ENCODE measurements around the gene ZACN.
"Not testable (repeated sequence)": the region's sequence is repeated elsewhere in the genome, so short reads cannot be mapped to it uniquely, and the experiment has no call there.

Gene ZACN

DNA sequence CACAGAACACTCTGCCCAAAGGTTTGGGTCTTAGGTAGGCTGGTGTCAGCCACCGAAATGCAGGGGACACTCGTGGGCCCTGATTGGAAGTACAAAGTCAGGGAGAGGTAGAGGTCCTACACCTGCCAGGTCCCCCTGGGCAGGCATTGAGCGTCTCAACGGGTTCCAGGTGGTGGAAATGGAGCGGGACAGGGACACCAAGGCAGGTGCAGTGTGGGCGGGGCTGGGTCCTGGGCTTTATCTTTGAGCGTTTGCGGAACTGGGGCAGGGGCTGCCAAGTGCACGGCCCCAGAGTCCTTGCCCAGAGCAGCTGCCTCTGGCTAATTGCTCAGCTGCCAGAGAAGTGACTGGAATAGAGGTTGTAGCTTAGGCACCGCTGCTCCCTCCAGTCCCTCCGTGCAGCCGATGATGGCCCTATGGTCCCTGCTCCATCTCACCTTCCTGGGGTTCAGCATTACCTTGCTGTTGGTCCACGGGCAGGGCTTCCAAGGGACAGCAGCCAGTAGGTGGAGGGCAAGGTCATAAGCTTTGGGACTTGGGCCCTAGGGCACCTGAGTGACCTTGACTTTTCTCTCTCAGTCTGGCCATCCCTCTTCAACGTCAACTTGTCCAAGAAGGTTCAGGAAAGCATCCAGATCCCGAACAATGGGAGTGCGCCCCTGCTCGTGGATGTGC, at the start of gene ZACN:
TSS of gene ZACN (plus strand) at position 323 of the 675 bp plus-strand sequence. CDS start at position 406, 83 bp downstream.
- no peak within 1 kb of the TSS for H3K27ac Mint-ChIP-seq
- H3K36me3 Mint-ChIP-seq: no peaks in the 10 kb centered on the region
- H3K27me3 Mint-ChIP-seq: peaks cover 10% of the 10 kb centered on the region
- no peaks in the 10 kb centered on the region for H3K9me3 Mint-ChIP-seq (ENCODE audit: low read depth)
- peak within 1 kb of the TSS; percentile 46 for H3K4me3 Mint-ChIP-seq
- H3K4me1 Mint-ChIP-seq (ENCODE audit: low read depth): peaks cover 40% of the 10 kb centered on the region

- no peaks in the 10 kb centered on the region for H3K9me3 Mint-ChIP-seq (ENCODE audit: low read depth)
- peaks cover 48% of the 10 kb centered on the region for H3K4me1 Mint-ChIP-seq (ENCODE audit: low read depth)
- no peak overlapping the region for H3K27ac Mint-ChIP-seq
- no peaks in the 10 kb centered on the region for H3K27me3 Mint-ChIP-seq
- H3K36me3 Mint-ChIP-seq: no peaks in the 10 kb centered on the region
- no peak overlapping the region for H3K4me3 Mint-ChIP-seq
Observed at GRCh38 chr17:76032073-76032779, 46.8 kb upstream of the ZACN start.

DNA sequence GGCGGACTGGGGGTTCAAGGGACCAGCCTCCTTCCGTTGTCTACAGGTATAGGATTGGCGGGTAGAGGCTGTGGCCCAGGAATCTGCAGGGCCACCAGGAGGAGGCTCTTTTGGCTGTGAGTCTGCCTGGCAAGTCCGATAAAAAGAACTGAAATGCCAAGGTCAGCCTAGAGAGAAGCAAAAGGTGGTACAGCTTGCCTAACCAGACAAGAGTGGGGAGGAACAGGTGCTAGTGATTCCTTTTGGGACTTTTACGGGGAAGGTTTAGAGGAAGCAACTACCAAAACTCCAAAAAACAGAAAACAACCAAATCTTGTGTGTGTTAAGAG, 46.2 kb upstream of the ZACN start:
- Mint-ChIP-seq H3K4me3 (no peak overlapping the region), H3K27ac (no peak overlapping the region), H3K9me3 (ENCODE audit: low read depth) (no peaks in the 10 kb centered on the region), H3K4me1 (ENCODE audit: low read depth) (peaks cover 49% of the 10 kb centered on the region), H3K27me3 (no peaks in the 10 kb centered on the region), H3K36me3 (no peaks in the 10 kb centered on the region)

DNA sequence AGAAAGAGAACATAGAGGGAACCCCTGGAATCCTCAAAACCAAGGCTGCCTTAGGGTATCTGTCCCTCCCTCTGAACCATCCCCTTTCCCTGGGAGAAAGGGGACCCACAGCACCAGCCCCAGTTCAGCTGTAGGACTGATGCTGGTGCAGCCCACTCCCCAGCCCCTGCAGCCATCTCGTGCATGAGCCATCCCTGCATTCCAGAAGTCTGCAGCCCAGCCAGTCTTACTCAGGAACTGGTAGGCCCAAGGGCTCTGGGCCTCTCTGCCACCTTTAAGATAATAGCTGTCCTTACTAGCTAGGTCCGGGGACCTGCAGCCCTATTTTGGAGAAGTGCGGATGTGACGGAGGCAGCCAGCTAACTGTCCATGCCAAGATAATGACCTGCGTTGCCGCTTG, 45.8 kb upstream of the ZACN start:
- Mint-ChIP-seq H3K4me3 (no peak overlapping the region), H3K36me3 (no peaks in the 10 kb centered on the region), H3K27ac (no peak overlapping the region), H3K27me3 (no peaks in the 10 kb centered on the region), H3K9me3 (ENCODE audit: low read depth) (no peaks in the 10 kb centered on the region), H3K4me1 (ENCODE audit: low read depth) (peaks cover 49% of the 10 kb centered on the region)

GRCh38 chr17:76034428-76035350, 44.3 kb upstream of the ZACN start:
- Mint-ChIP-seq H3K27ac (no peak overlapping the region), H3K27me3 (no peaks in the 10 kb centered on the region), H3K36me3 (no peaks in the 10 kb centered on the region), H3K4me3 (no peak overlapping the region), H3K9me3 (ENCODE audit: low read depth) (no peaks in the 10 kb centered on the region), H3K4me1 (ENCODE audit: low read depth) (peaks cover 39% of the 10 kb centered on the region)

DNA sequence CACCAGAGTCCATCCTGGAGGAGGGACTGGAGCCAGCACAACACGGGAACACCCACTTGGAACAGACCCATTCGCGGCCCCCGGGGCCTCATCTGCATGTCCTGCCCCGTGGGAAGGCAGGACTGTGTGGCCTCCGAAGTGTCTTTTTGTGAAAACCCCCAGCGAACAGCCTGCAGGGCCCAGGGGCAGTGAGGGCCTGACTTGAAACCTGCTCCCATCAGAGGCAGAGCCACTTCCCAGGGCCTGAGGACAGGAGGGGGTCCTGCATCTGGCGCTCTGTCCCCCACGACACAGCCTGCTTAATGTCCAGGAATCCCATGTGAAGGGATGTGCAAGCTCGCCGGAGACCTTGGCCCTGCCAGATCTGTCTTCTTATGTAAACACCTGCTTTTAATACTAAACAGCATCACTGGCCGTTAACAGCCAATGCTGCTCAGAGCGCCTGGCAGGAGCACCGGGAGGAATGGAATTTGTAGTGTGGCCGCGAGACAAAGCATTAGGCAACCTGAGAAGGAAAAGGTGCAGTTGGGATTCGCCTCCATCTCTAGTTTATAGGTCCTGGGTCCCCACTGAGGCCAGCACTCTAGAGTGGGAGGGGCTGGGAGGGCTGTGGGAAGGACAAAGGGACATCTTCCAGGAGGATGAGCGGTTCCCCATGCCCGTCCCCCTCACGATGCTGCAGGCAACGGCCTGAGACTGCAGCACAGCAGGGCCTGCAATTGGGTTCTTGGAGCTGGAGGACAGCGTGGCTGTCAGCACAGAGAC, 42.3 kb upstream of the ZACN start:
- Mint-ChIP-seq H3K36me3 (no peaks in the 10 kb centered on the region), H3K4me1 (ENCODE audit: low read depth) (peaks cover 31% of the 10 kb centered on the region), H3K27ac (no peak overlapping the region), H3K4me3 (no peak overlapping the region), H3K27me3 (no peaks in the 10 kb centered on the region), H3K9me3 (ENCODE audit: low read depth) (no peaks in the 10 kb centered on the region)

DNA sequence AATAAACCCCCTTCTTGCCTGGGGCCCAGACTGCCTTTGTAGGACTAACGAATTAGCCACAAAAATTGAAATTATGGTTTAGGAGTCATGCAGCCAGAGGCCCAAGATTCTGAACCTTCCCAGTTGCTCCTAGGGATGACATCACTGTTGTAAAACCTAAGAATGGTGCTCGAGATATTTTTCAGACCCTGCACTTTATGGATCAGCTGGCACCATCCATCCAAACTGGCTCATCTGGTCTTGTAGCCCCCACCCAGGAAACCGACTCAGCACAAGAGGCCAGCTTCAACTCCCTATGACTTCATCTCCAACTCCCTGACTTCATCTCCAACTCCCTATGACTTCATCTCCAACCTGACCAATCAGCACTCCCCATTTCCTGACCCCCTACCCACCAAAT, 40.9 kb upstream of the ZACN start:
- Mint-ChIP-seq H3K27ac (peak overlapping the region; percentile 46), H3K9me3 (ENCODE audit: low read depth) (no peaks in the 10 kb centered on the region), H3K4me1 (ENCODE audit: low read depth) (peaks cover 28% of the 10 kb centered on the region), H3K36me3 (no peaks in the 10 kb centered on the region), H3K27me3 (no peaks in the 10 kb centered on the region), H3K4me3 (no peak overlapping the region)

- H3K4me3 Mint-ChIP-seq: no peak overlapping the region
Observed at GRCh38 chr17:76039121-76039520, 39.9 kb upstream of the ZACN start.

GRCh38 chr17:76040376-76040775, 38.6 kb upstream of the ZACN start:
- H3K27me3 Mint-ChIP-seq: no peaks in the 10 kb centered on the region
- H3K9me3 Mint-ChIP-seq (ENCODE audit: low read depth): no peaks in the 10 kb centered on the region
- H3K4me1 Mint-ChIP-seq (ENCODE audit: low read depth): peaks cover 19% of the 10 kb centered on the region
- H3K36me3 Mint-ChIP-seq: peaks cover under 1% of the 10 kb centered on the region
- H3K27ac Mint-ChIP-seq: peak overlapping the region; percentile 41
- H3K4me3 Mint-ChIP-seq: no peak overlapping the region

More at GRCh38 chr17:76039121-76039520, 39.9 kb upstream of the ZACN start:
- Mint-ChIP-seq H3K27ac (peak overlapping the region; percentile 64), H3K27me3 (no peaks in the 10 kb centered on the region), H3K36me3 (no peaks in the 10 kb centered on the region), H3K4me1 (ENCODE audit: low read depth) (peaks cover 24% of the 10 kb centered on the region), H3K9me3 (ENCODE audit: low read depth) (no peaks in the 10 kb centered on the region)

GRCh38 chr17:76042868-76043267, 36.1 kb upstream of the ZACN start:
- H3K36me3 Mint-ChIP-seq; H3K9me3 Mint-ChIP-seq (ENCODE audit: low read depth); H3K27me3 Mint-ChIP-seq; H3K27ac Mint-ChIP-seq; H3K4me3 Mint-ChIP-seq; H3K4me1 Mint-ChIP-seq (ENCODE audit: low read depth): not testable (repeated sequence)

DNA sequence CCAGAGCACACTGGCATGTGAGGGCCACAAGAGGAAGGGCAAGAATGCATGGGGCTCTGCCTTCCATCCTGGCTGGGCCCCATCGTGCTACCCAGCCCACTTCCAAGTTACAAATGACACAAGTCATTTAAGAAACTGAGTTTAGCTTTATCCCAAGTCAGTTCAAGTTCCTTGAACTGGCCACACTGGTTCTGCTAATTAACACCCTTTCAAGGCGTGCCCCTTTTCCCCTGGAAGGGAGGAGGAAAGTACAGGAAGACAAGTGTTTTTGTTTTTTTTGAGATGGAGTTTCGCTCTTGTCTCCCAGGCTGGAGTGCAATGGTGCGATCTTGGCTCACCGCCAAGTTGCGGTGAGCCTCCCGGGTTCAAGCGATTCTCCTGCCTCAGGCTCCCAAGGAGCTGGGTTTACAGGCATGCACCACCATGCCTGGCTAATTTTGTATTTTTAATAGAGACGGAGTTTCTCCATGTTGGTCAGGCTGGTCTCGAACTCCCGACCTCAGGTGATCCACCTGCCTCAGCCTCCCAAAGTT, 34.4 kb upstream of the ZACN start:
- H3K27ac Mint-ChIP-seq: peak overlapping the region; percentile 41
- H3K9me3 Mint-ChIP-seq (ENCODE audit: low read depth); H3K36me3 Mint-ChIP-seq; H3K4me1 Mint-ChIP-seq (ENCODE audit: low read depth); H3K4me3 Mint-ChIP-seq; H3K27me3 Mint-ChIP-seq: not testable (repeated sequence)

DNA sequence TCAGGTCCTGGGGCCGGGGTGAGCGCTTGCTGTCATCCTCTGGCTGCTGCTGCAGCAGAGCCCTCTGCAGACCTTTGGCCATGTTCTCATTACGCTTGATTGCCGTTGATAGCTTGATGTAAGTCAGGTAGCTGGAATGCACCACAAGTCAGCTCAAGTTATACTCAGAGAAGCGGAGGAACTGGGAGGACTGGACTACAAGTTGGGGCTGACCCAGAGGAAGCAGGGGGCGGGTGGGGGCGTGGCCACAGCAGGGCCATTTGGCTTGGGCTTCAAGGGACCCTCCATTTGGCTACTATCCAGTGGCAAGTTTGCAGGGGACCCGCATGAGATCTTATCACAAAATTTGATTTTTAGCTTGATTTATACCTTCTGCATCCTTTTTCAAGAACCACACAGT, 32.9 kb upstream of the ZACN start:
- no peak overlapping the region for H3K4me3 Mint-ChIP-seq
- no peaks in the 10 kb centered on the region for H3K9me3 Mint-ChIP-seq (ENCODE audit: low read depth)
- H3K4me1 Mint-ChIP-seq (ENCODE audit: low read depth): peaks cover 14% of the 10 kb centered on the region
- no peak overlapping the region for H3K27ac Mint-ChIP-seq
- H3K36me3 Mint-ChIP-seq: peaks cover 10% of the 10 kb centered on the region
- H3K27me3 Mint-ChIP-seq: no peaks in the 10 kb centered on the region

GRCh38 chr17:76048025-76048605, 30.9 kb upstream of the ZACN start:
- Mint-ChIP-seq H3K27me3 (no peaks in the 10 kb centered on the region), H3K4me1 (ENCODE audit: low read depth) (peaks cover 17% of the 10 kb centered on the region), H3K27ac (peak overlapping the region; percentile 37), H3K4me3 (no peak overlapping the region), H3K36me3 (peaks cover 12% of the 10 kb centered on the region), H3K9me3 (ENCODE audit: low read depth) (no peaks in the 10 kb centered on the region)

DNA sequence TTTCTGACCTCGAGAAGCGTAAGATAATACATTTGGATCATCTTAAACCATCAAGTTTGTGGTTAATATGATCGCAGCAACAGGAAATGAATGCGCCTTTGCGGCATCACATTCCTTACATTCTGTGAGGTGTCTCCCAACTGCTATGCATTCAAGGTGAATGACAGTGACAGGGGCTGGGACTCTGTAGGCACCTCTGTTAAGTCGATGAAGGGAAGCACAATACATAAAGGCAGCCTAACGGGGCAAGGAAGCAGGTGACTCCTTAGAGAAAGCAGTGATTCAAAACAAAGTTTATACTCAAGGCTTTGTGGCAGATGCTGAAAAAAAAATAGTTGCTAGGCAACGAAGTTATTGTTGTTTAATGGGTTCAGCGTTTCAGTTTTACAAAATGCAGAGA, 30.3 kb upstream of the ZACN start:
- Mint-ChIP-seq H3K36me3 (peaks cover 12% of the 10 kb centered on the region), H3K27me3 (no peaks in the 10 kb centered on the region), H3K4me1 (ENCODE audit: low read depth) (peaks cover 22% of the 10 kb centered on the region), H3K9me3 (ENCODE audit: low read depth) (no peaks in the 10 kb centered on the region), H3K27ac (no peak overlapping the region), H3K4me3 (no peak overlapping the region)
